GM21528 (cell line): ENCODE data around the gene PRKN.

Source experiments
- ATAC-seq: cut with Tn5 transposase; IDR thresholded peaks from one replicate; pipeline ENCODE4 v1.9.1; 2021; ENCODE audit warnings: mild to moderate bottlenecking, moderate library complexity; ENCODE audit not compliant: unreplicated experiment, low FRiP score

PRKN gene

DNA sequence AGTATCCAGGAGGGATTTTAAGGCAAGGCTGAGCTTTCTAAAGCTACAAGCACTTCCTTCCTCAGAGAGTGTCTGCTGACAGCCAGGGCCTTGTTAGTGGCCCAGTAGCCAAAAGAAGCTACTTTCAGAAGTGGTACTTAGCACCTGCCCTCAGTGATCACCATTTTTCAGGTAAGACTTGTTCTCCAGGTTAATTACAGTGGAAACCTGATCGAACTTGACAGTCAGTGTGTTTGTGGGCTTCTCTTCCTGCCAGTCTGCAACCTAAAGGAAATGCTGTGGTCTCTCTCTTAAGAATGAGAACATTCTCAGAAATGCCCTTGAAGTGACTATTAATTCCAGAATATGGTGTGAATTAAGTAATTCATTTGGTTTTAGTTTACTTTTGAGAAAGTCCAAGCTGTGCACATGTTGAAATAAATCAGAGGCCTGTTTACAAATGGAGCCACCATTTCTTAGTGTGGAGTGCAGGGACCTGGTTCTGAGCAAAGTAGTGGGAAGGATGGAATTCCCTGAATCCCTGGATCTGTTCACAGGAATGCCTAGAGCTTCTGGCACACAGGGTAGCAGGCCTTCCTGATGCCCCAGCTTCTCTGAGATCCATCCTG, 1268.5 kb downstream of the PRKN start:
- ATAC-seq, result no peak

DNA sequence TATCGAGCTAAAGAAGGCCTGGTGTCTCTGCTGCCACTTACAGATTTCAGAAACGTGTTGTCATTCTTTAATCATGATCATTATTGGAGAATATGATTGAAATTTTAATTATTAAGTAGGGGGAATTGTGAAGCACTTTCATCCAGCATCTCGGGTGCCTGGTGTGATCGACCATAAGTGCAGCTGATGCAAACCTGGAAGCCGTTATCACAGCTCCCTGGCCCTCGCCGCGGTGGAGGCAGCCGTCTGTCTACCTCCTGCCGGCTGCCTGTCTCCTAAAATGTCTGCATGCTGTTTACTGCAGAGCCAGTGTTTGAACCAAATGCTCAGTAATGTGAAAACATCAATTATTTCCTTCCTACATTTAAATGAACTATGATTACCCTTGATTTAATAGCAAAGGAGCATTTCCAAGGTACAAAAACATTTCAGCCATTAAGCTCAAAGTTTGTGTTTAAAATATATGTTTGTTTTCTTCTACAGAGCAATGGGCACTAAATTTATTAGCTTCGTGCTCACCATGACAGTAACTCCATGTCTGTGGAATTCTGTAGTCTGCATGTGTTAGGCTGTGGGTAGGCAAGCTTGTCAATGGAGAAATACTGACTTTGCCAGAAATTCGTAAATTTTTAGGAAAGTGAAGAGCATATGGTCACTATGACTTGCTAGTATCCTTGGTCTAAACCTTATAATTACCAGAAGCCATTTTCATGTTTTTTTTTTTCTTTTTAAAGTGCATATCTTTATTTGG, 1269.2 kb downstream of the PRKN start:
- no peak for ATAC-seq

DNA sequence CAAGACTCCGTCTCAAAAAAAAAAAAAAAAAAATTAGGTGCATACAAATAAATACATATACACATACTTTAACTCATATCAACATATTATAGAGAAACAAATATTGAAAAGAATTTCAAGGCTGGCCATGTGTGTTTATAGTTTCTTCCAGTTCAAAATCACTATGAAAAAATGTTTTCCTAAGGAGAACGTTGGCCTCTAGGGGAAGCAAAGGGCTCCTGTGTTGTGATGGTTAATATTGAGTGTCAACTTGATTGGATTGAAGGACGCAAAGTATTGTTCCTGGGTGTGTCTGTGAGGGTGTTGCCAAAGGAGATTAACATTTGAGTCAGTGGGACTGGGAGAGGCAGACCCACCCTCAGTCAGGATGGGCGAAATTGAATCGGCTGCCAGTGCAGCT, 1271.7 kb downstream of the PRKN start:
- no peak for ATAC-seq

DNA sequence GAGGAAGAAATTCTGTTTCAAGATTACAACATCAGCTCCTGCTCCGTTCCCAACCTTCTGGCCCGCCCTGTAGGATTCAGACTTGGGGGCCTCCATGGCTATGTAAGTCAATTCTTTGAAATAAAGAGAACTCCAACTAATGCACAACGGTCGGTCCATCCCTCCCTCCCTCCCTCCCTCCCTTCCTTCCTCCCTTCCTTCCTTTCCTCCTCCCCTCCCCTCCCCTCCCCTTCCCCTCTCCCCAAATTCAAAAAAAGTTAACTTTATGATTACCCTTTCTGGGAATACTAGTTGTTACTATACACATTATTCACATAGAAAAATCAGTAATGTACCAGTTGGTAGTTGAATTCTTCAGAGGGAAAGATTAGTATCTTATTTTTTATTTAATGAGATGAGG, 1274.0 kb downstream of the PRKN start:
- ATAC-seq, result no peak

DNA sequence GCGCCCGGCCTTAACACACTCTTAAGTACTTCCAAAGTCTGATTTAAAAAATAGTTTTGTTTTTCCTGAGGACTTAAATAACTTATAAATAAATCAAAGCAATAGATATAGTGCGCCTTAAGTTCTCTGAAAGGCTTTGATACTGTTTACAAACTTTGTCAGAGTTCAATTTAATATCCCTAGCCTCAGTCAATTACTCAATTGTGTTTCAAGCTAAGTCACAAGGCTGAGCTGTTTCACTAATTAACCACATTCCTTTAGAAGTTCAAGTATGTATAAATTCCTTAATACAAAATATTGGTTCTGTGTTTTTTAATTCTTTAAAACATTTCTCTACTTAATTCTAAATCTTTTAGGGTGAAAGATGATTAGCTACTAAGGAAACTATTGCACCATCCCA, 1275.3 kb downstream of the PRKN start:
- ATAC-seq, result no peak

DNA sequence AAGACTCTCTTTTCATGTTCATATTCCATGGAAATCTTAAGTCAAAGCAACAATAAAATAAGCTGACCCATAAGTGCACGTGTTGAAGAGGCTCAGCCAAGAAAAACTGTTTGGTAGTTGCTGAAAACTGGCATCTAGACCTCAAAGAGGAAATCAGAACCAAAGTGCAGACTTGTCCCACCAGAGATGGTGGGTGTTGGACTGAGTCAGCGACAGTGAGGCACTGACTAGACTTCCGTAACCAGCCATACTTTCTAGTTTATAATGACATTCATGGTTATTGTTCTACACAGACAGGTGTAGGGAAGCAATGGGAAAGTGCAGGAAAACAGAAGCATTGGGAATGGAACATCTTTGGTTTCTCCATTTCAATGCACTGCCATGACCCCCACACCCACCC, 1278.0 kb downstream of the PRKN start:
- ATAC-seq, result no peak

DNA sequence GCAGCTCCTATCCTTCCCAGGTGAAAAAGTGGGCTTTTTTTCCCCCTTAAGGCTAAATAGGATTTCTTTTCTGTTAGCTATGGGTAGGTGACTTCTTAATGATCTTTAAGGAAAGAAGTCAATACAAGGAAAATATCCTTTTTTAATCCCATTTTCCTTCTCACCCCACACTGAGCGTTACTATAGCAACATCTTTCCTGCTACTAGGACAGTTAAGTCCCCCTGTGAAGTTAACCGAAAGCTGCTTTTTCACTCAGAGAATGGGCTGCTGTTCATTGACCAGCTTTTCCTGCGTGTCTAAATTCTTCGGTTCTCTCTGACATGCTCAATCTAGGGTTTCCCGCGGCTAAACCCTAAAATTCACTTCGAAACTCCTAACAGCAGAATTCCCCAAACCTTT, 1280.6 kb downstream of the PRKN start:
- ATAC-seq, result no peak

DNA sequence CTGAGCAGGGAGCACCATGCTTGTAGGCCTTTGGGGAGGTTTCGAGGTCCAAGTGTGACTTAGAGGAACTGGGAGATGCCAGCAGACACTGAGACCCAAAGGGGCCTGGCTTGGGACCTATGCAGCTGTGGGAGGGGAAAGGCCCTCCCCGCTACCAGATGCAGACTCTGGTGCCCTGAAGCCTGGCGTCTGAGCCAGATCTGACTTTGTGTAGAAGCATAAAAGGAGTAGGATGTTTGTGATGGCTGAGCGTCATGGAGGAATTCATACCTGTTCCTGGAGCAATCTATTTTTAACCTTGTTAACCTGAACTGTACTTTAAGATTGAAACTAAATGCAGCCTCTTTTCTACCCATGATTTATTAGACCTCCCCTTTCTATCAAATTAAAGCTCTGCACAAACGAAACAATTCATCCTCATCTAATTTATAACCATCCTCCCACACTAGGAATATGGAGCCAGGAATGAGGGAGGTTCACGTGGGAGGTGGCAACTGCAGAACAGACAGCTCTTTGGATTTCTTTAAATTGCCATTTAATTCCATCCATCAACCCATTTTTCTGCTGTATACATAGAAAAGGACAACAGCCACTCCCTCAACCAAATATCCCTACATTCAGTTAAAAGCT, 1281.2 kb downstream of the PRKN start:
- ATAC-seq, result no peak

DNA sequence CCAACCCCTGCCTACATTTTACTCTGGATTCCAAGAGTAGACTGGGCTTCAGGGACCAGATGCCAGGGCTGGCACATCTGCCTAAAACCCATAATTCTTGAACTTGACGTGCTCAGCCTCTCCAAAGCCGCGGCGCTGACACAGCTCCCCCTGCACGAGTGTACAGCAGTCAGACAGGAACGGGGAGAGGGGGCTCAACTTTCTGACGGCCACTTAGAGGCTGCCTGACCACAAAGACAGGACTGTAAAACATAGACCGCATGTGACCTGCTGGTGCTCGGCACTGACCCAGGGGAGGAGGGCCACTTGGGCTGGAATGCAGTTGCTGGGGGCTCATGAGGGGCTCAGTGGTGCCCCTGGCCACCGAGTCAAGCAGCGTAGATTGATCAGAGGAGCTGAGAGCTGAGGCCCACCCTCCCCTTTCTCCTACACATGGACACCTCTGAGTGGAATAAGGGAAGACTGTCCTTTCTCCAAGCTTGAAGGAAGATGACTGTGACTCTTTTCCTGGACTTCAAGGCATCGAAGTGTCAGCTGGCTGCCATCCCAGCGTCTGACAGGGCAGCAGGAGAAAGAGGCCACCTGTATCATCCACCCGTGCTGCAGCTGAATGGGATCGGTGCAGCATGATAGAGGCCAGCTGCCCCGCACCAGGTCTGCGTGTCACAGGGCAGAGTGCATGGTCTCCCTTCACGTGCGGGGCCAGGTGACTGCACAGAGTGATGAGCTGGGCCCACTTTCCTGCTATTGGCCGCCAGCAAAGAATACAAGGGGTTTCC, 1282.4 kb downstream of the PRKN start:
- ATAC-seq, result no peak

DNA sequence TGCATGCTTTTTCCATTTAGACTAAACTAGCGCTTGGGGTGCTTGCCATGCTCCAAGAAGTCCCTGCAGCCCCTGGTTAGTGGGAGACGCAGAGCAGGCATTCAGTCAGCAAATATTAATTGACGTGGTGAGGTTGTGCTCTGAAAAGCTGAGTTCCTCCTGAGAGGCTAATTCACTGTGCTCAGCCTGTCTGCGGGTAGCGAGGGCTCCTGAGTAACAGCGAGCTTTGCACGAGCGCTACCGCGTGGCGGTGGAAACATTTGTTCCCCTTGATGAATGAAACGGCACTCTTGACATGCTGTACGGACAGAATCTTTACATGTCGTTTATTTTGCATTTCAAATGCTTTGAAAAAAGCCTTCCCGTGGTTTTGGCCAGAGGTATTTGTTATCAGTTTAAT, 1283.1 kb downstream of the PRKN start:
- no peak for ATAC-seq

DNA sequence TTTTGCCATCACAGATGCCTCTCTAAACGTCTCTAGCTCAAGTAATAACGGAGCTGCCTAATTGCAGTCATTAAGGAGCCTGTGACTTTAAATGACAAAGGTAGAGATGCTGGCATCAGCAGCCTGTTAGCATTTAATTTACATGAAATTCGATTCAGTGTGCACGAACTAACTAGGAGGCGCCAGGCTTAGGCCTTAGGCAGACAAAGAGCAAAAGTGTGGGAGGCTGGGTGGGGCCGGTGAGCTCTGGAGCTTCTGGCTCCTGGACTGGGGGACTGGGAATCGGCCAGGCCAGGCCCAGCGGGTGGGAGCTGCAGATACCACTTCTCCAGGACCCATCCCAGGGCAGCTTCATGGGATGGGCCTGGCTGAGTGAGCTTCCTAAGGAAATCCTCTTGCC, 1283.7 kb downstream of the PRKN start:
- ATAC-seq, result no peak

DNA sequence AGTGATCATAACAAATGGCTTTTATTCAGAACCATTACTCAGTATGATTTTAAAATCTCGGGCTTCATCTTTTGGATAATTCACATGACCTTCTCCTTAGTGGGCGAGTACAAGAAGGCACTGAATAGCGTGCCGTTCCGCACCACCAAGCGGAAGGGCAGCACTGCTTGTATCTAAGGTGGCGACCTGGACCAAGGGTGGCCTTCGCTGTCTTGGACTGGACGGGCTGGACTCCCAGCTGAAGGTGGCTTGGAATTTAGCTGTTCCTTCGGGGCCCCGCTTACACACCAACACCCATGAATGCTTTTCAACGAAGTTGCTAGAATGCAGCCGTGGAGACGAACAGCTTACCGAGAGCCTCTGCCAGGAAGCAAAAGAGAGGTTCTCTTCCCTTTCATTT, 1285.1 kb downstream of the PRKN start:
- ATAC-seq, result no peak

DNA sequence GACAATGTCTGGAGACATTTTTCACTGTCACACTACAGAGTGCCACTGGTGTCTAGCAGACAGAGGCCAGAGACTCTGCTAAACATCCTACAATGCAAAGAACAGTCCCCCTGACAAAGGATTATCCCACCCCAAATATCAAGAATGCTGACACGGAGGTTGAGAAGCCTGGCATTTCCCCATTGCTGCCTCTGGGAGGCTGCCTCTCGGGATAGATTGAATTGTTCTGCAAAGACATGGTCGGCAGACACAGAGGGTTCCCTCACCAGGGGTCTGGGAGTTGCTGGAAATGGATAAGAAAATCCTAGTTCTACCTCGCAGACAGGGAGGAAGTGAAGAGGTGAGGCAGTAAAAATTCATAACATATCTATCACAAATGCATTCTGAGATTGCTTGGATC, 1287.3 kb downstream of the PRKN start:
- no peak for ATAC-seq

DNA sequence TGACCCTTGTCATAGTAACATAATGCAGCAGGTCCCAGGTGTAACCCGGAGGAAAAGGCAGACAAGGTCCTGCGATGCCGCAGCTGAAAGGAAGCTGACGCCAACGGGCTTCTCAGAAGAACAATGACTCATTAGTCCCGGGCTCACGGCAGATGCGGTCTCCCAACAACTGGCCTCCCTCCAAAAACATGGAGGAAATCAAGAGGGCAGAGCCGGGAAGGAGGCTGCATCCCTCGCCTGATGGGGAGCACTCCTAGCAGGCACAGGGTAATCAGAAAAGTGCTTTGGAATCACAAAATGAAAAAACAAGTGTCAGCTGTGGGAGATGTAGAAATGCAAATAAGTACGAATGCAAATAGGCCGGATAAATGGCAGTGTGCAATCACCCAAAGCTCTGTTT, 1288.5 kb downstream of the PRKN start:
- no peak for ATAC-seq

DNA sequence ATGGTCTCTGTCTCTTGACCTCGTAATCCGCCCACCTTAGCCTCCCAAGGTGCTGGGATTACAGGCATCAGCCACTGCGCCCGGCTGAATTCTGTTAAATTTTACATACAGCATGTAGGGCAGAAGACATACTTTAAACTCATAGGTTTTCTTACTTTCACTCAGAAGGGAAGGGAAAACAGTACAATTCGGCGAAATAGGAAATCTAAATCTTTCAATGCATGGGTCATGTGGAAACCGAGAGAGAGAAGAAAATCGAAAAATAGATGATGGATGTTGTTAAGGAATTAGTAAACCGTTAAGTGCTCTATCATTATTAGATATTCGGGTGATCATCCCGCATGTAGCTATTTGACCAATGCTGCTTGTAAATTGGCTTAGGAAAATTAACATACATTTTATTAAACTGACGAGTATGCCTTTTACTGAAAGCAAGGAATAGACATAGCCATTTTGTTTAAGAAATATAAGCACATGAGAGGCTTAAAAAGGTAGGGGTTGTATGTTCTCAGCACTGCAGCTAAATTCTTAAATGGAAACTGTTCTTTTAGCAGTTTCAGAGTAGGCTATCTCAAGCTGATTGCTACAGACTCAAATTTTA, 1289.0 kb downstream of the PRKN start:
- no peak for ATAC-seq

DNA sequence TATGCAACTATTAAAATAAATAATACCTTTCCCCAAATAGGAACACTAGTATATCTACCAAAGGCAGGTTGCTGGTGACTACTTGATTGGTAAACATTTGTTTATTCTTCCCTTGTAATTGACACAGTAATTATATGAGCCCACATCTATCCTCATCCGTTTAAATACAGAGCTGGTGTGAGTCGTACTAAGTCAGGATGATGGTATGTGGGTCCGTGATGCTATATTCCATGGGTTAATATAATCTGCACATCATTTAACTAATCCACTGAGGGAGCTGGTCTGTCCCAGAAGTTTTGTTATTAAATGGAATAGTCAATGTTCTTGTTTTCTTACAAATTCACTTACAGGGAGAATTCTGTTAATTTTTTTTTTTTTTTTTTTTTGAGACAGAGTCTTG, 1289.7 kb downstream of the PRKN start:
- ATAC-seq, result no peak

DNA sequence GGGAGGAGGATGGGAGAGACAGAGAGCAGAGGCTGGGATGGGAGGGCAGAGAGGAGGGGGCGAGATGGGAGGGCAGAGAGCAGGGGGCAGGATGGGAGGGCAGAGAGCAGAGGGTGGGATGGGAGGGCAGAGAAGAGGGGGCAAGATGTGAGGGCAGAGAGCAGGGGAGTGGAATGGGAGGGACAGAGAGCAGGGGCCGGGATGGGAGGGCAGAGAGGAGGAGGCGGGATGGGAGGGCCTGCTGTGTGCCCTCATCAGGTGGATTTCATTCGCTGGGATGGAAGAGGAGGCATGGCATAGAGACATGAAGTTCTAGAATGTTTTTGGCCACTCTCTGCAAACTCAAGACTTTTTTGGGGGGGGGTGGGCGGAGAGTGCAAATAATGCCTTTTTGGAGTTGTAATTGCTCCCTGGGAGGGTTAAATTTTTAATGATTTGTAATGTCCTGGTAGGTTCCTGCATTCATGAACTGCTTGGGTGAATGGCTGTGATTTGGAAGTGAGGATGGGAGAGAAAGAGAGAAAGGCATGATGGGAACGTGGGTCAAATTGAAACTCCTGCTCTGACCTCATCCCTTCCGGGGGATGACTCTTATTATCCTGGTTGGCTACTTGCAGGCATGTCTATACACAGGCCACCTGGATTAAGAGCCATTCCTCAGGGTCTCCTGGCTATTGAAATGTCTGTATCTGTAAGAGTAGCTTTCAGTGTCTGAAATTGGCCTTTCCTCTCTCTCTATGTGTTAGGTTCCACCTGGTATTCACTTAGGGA, 1291.3 kb downstream of the PRKN start:
- no peak for ATAC-seq

DNA sequence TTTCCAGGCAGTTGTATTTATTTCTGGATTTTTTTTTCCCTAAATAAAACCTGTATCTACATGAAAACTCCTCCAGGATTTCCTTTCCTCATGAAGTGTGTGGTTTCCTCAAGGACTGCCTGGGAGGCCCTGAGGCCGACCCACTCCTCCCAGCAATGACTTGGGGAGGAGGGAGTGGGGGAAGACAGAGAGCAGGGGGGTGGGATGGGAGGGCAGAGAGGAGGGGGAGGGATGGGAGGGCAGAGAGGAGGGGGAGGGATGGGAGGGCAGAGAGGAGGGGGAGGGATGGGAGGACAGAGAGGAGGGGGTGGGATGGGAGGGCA, 1291.9 kb downstream of the PRKN start:
- no peak for ATAC-seq

DNA sequence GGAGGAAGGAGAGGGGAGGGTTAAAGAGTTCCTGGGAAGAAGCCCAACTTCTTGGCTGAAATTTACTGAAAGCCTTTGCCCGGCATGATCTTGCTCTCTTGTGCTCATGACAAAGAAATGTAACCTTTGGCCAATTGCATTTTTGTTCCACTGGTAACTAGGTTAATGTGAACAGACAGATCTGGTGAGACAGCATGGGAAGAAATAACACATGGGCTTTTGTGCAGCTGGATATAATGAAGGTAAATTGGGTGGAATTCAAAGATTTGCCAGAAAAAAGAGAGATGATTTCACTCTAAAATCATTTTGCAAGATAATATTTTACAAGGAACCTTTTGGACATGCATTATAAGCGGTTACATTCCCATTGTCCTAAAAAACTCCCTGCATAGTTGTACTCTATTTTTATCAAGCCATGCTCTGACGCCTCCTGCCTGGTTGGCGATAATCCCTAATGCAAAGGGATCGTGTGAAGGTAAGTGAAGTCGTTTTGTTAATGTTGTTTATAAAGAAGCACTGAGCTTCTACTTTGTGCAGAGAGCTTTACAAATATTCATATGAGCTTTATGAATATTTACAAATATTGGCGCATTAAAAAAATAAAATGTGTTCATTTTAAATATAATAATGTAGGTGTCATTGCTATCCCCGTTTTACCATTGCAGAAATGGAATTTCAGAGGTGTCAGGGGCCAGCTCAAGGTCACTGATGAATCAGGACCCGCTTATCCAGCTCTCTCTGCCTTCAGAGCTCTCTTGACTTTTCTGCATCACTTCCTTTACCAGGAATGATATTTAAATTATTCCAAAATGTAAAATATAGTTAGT, 1292.4 kb downstream of the PRKN start:
- ATAC-seq, result no peak
